HTERT RPE-1 (cell line): ENCODE data around the gene NCOA1.
"Not testable (repeated sequence)": the region's sequence is repeated elsewhere in the genome, so short reads cannot be mapped to it uniquely, and the experiment has no call there.

Experiments used
- in situ Hi-C: fragments of 300-500 bp; cut with MboI; formaldehyde crosslinking; loops from 4 replicates; pipeline ENCODE4 v1.14.3; 2020; ENCODE audit warnings: low sequenced_read_pairs

NCOA1 gene

GRCh38 chr2:24490690-24491541 lies at the start of gene NCOA1:
Gene NCOA1 (plus strand): TSS chr2:24491254. CDS start chr2:24658678, 167,424 bp downstream.
- in situ Hi-C loops, result no loop called here

- in situ Hi-C loops, result no loop called here
These were observed 42.3 kb upstream of the NCOA1 start for GRCh38 chr2:24448797-24449196.

- in situ Hi-C loops, result no loop called here
These were observed 41.7 kb upstream of the NCOA1 start for GRCh38 chr2:24449344-24449743.

GRCh38 chr2:24451805-24452501 lies 39.1 kb upstream of the NCOA1 start:
- in situ Hi-C loops, result no loop called here

GRCh38 chr2:24452502-24452885 lies 38.6 kb upstream of the NCOA1 start:
- in situ Hi-C loops, result no loop called here

GRCh38 chr2:24453379-24454073 lies 37.5 kb upstream of the NCOA1 start:
- in situ Hi-C loops, result no loop called here

- in situ Hi-C loops, result no loop called here
These were observed 36.8 kb upstream of the NCOA1 start for GRCh38 chr2:24454294-24454693.

- in situ Hi-C loops, result no loop called here
These were observed 34.2 kb upstream of the NCOA1 start for GRCh38 chr2:24456599-24457556.

GRCh38 chr2:24457696-24458386 lies 33.2 kb upstream of the NCOA1 start:
- in situ Hi-C loops, result no loop called here

- in situ Hi-C loops, result no loop called here
These were observed 31.6 kb upstream of the NCOA1 start for GRCh38 chr2:24459224-24460161.

- in situ Hi-C loops, result no loop called here
These were observed 29.4 kb upstream of the NCOA1 start for GRCh38 chr2:24461685-24462084.

- in situ Hi-C loops, result no loop called here
These were observed 27.8 kb upstream of the NCOA1 start for GRCh38 chr2:24463271-24463670.

GRCh38 chr2:24466871-24467870 lies 23.9 kb upstream of the NCOA1 start:
- in situ Hi-C loops, result no loop called here

- in situ Hi-C loops, result not testable (repeated sequence)
These were observed 22.6 kb upstream of the NCOA1 start for GRCh38 chr2:24468453-24468852.

GRCh38 chr2:24469148-24469650 lies 21.9 kb upstream of the NCOA1 start:
- in situ Hi-C loops, result no loop called here

- in situ Hi-C loops, result no loop called here
These were observed 19.4 kb upstream of the NCOA1 start for GRCh38 chr2:24471662-24472061.

GRCh38 chr2:24472416-24472815 lies 18.6 kb upstream of the NCOA1 start:
- in situ Hi-C loops, result no loop called here
